HCT116 (cell line): ENCODE data around the gene USP17L27.
"Not testable (repeated sequence)": the region's sequence is repeated elsewhere in the genome, so short reads cannot be mapped to it uniquely, and the experiment has no call there.

Experiments used
- CEBPB ChIP-seq: IDR thresholded peaks from 2 replicates; pipeline ENCODE4 v1.6.1; 2012; ENCODE audit warnings: low read depth
- EZH2 ChIP-seq: fragments of 200-600 bp; sonication (generic); IDR thresholded peaks from 2 replicates; pipeline ENCODE4 v1.6.1; 2017; ENCODE audit warnings: antibody characterized with exemption, mixed run types
- POLR2AphosphoS5 ChIP-seq: IDR thresholded peaks from 2 replicates; pipeline ENCODE4 v1.6.1; 2011; ENCODE audit warnings: mild to moderate bottlenecking, low read depth, low read length, moderate library complexity
- SIN3A ChIP-seq: IDR thresholded peaks from 2 replicates; pipeline ENCODE4 v1.6.1; 2012; ENCODE audit warnings: low read depth
- TF ChIP-seq, protein P1 (sequence below), 3 experiments: fragments of 200-600 bp in 1 of 3; sonication (generic) in 1 of 3; IDR thresholded peaks in 2 of 3; conservative IDR thresholded peaks in 1 of 3; 2 replicates each; pipeline ENCODE4 v1.5.1; 2012 to 2017; ENCODE audit warnings: low read depth in 2 of 3, low read length in 2 of 3, antibody characterized with exemption in 1 of 3, borderline replicate concordance in 1 of 3, control low read depth in 1 of 3, mild to moderate bottlenecking in 1 of 3, mixed read lengths in 1 of 3, mixed run types in 1 of 3, moderate library complexity in 1 of 3; ENCODE audit not compliant: insufficient read depth in 1 of 3
- TF ChIP-seq, protein P2 (sequence below): IDR thresholded peaks from 2 replicates; pipeline ENCODE4 v1.6.1; 2012; ENCODE audit warnings: low read depth

DNA sequence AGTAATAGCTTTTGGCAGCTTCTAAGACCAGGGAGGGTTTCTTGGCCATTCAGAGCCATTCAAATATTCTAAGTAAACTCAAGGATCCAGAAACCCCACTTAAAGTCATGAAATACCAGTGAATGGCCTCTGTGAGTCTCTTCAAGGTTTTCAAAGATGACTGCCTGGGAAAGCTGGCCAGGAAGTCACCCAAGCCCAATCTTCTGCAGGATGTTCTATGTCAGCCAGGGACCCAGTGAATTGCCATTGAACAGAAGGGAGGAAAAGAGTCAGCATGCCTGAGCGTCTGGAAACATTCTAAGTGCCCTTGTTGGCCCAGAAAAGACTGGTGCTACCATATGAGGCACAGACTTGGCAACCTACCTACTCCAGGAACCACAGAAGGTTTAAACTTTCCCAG, 35.9 kb downstream of the USP17L27 start:
- not testable (repeated sequence) for TF ChIP-seq SIN3A, POLR2AphosphoS5, EZH2, CEBPB
- TF ChIP-seq, protein P1, sequence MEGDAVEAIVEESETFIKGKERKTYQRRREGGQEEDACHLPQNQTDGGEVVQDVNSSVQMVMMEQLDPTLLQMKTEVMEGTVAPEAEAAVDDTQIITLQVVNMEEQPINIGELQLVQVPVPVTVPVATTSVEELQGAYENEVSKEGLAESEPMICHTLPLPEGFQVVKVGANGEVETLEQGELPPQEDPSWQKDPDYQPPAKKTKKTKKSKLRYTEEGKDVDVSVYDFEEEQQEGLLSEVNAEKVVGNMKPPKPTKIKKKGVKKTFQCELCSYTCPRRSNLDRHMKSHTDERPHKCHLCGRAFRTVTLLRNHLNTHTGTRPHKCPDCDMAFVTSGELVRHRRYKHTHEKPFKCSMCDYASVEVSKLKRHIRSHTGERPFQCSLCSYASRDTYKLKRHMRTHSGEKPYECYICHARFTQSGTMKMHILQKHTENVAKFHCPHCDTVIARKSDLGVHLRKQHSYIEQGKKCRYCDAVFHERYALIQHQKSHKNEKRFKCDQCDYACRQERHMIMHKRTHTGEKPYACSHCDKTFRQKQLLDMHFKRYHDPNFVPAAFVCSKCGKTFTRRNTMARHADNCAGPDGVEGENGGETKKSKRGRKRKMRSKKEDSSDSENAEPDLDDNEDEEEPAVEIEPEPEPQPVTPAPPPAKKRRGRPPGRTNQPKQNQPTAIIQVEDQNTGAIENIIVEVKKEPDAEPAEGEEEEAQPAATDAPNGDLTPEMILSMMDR (IDR thresholded peaks at IDR 0.05 in 2 of 3, conservative IDR thresholded peaks at IDR 0.05 in 1 of 3; ENCODE audit: borderline replicate concordance in 1 of 3, insufficient read depth in 1 of 3, low read depth in 2 of 3, low read length in 2 of 3), result not testable (repeated sequence)
- TF ChIP-seq, protein P2, sequence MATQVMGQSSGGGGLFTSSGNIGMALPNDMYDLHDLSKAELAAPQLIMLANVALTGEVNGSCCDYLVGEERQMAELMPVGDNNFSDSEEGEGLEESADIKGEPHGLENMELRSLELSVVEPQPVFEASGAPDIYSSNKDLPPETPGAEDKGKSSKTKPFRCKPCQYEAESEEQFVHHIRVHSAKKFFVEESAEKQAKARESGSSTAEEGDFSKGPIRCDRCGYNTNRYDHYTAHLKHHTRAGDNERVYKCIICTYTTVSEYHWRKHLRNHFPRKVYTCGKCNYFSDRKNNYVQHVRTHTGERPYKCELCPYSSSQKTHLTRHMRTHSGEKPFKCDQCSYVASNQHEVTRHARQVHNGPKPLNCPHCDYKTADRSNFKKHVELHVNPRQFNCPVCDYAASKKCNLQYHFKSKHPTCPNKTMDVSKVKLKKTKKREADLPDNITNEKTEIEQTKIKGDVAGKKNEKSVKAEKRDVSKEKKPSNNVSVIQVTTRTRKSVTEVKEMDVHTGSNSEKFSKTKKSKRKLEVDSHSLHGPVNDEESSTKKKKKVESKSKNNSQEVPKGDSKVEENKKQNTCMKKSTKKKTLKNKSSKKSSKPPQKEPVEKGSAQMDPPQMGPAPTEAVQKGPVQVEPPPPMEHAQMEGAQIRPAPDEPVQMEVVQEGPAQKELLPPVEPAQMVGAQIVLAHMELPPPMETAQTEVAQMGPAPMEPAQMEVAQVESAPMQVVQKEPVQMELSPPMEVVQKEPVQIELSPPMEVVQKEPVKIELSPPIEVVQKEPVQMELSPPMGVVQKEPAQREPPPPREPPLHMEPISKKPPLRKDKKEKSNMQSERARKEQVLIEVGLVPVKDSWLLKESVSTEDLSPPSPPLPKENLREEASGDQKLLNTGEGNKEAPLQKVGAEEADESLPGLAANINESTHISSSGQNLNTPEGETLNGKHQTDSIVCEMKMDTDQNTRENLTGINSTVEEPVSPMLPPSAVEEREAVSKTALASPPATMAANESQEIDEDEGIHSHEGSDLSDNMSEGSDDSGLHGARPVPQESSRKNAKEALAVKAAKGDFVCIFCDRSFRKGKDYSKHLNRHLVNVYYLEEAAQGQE, result not testable (repeated sequence)
